NOMO-1 treated with DMSO at 0.1 percent for 48 hours (cell line): Measurements from ENCODE around the gene ENOX1.

Source experiments
- DNase-seq: peaks from one replicate; lab custom pipeline; 2025; ENCODE audit not compliant: unreplicated experiment; lab: John Stamatoyannopoulos, UW

ENOX1 gene

GRCh38 chr13:43785650-43786471 lies 911 bp downstream of the ENOX1 start:
- DNase-seq: no peak

GRCh38 chr13:43785261-43785649 lies 1.5 kb downstream of the ENOX1 start:
- DNase-seq: no peak

- DNase-seq: no peak
These were observed 2.3 kb downstream of the ENOX1 start for GRCh38 chr13:43784496-43784895.

GRCh38 chr13:43783820-43784219 lies 3.0 kb downstream of the ENOX1 start:
- peak; percentile 53 for DNase-seq

- DNase-seq: no peak
These were observed 4.1 kb downstream of the ENOX1 start for GRCh38 chr13:43782686-43783085.

GRCh38 chr13:43780666-43781065 lies 6.1 kb downstream of the ENOX1 start:
- DNase-seq: no peak

- no peak for DNase-seq
These were observed 10.2 kb downstream of the ENOX1 start for GRCh38 chr13:43776501-43777079.

- DNase-seq: no peak
These were observed 10.8 kb downstream of the ENOX1 start for GRCh38 chr13:43776006-43776405.

GRCh38 chr13:43773602-43774001 lies 13.2 kb downstream of the ENOX1 start:
- no peak for DNase-seq

- DNase-seq: no peak
These were observed 15.9 kb downstream of the ENOX1 start for GRCh38 chr13:43770871-43771270.

GRCh38 chr13:43769529-43769928 lies 17.2 kb downstream of the ENOX1 start:
- DNase-seq: no peak

GRCh38 chr13:43767341-43767931 lies 19.3 kb downstream of the ENOX1 start:
- DNase-seq: no peak

GRCh38 chr13:43766725-43767124 lies 20.0 kb downstream of the ENOX1 start:
- no peak for DNase-seq

- no peak for DNase-seq
These were observed 22.4 kb downstream of the ENOX1 start for GRCh38 chr13:43764349-43764748.

- DNase-seq: no peak
These were observed 23.5 kb downstream of the ENOX1 start for GRCh38 chr13:43763143-43763759.

- no peak for DNase-seq
These were observed 25.0 kb downstream of the ENOX1 start for GRCh38 chr13:43761616-43762315.

- no peak for DNase-seq
These were observed 26.5 kb downstream of the ENOX1 start for GRCh38 chr13:43760257-43760656.

GRCh38 chr13:43758834-43759233 lies 27.9 kb downstream of the ENOX1 start:
- no peak for DNase-seq

- no peak for DNase-seq
These were observed 29.5 kb downstream of the ENOX1 start for GRCh38 chr13:43757266-43757665.

- DNase-seq: no peak
These were observed 30.9 kb downstream of the ENOX1 start for GRCh38 chr13:43755844-43756243.

GRCh38 chr13:43751624-43752023 lies 35.1 kb downstream of the ENOX1 start:
- DNase-seq: no peak
